Breast epithelium (tissue), 3 donors: Measurements from ENCODE around the gene TMEM271.

Source experiments
- CTCF ChIP-seq, 3 donors: fragments of 450-650 bp; IDR thresholded peaks; one replicate each; pipeline ENCODE4 v1.5.1; 2016 to 2017; ENCODE audit warnings: antibody characterized with exemption in 3 of 3, mild to moderate bottlenecking in 3 of 3, moderate library complexity in 3 of 3
- POLR2A ChIP-seq: fragments of 450-650 bp; IDR thresholded peaks from one replicate; pipeline ENCODE4 v1.6.1; 2016; ENCODE audit warnings: antibody characterized with exemption, mild to moderate bottlenecking, moderate library complexity
- POLR2AphosphoS5 ChIP-seq, 3 donors: sonication (generic); formaldehyde crosslinking; IDR thresholded peaks; one replicate each; pipeline ENCODE4 v1.6.1; 2017; ENCODE audit warnings: antibody characterized with exemption in 3 of 3

GRCh38 chr4:588351-588849, 12.3 kb upstream of the TMEM271 start:
- no peak for TF ChIP-seq CTCF (IDR thresholded peaks at IDR 0.05)
- no peak for TF ChIP-seq POLR2A
- no peak for TF ChIP-seq POLR2AphosphoS5 (IDR thresholded peaks at IDR 0.05)
